Measurements from ENCODE around the gene GTF2F2.

GRCh38 chr13:45231722-45232121, 111.4 kb downstream of the GTF2F2 start:
- TF ChIP-seq CTCF (IDR thresholded peaks at IDR 0.05) (no peak), EP300 (IDR thresholded peaks at IDR 0.05) (no peak)

Measured in upper lobe of left lung (tissue), 4 donors.